Panc1 (cell line): ENCODE measurements around the gene ZC3H12D. TPM values are rescaled to one million over a fixed set of nuclear protein-coding genes. Genes with fewer than 3 reads are reported as not detected.

Experiments
- ATAC-seq: fragments of 200-7000 bp; cut with Tn5 transposase; 2 replicates; pipeline ENCODE4 v1.9.1; 2020; ENCODE audit warnings: mild to moderate bottlenecking, moderate library complexity
- BruUV-seq: library from RNA; stranded (reverse); fragments of 400-500 nt; replicated peaks from 2 replicates; lab custom pipeline; 2021; lab: Mats Ljungman, UMichigan
- CTCF ChIA-PET: fragments of 300-600 bp; sonication (Branson Sonifier 250); formaldehyde crosslinking; loops from one replicate; lab custom pipeline; 2022; ENCODE audit warnings: antibody characterized with exemption; lab: Charles Lee
- POLR2A ChIA-PET: fragments of 300-600 bp; sonication (Branson Sonifier 250); formaldehyde crosslinking; loops from one replicate; lab custom pipeline; 2022; ENCODE audit warnings: antibody characterized with exemption; lab: Charles Lee
- DNase-seq: peaks from one replicate; pipeline ENCODE4 v3.0.0-alpha.2; 2010; ENCODE audit warnings: low read depth, low spot score
- H3K27ac ChIP-seq: 2 replicates; pipeline ENCODE4 v1.5.1; 2011; ENCODE audit warnings: mild to moderate bottlenecking, low read length, inconsistent platforms
- H3K27me3 ChIP-seq: fragments of 200-500 bp; sonication (Bioruptor generic); 2 replicates; pipeline ENCODE4 v1.6.0; 2014; ENCODE audit warnings: low read length, inconsistent platforms; ENCODE audit not compliant: control insufficient read depth, insufficient read depth
- H3K36me3 ChIP-seq: fragments of 200-500 bp; sonication (Bioruptor generic); 2 replicates; pipeline ENCODE4 v1.5.1; 2014; ENCODE audit warnings: inconsistent platforms, mild to moderate bottlenecking, low read length, moderate library complexity; ENCODE audit not compliant: control insufficient read depth, insufficient read depth
- H3K4me1 ChIP-seq: 2 replicates; pipeline ENCODE4 v1.5.1; 2011; ENCODE audit warnings: inconsistent platforms, mild to moderate bottlenecking, low read length, moderate library complexity; ENCODE audit not compliant: control insufficient read depth, insufficient read depth
- H3K4me3 ChIP-seq, 2 experiments: 2 replicates each; pipeline ENCODE4 v1.5.1; 2011 to 2012; ENCODE audit warnings: low read depth in 2 of 2, low read length in 2 of 2, mild to moderate bottlenecking in 2 of 2, inconsistent platforms in 1 of 2, moderate library complexity in 1 of 2
- H3K9me3 ChIP-seq: fragments of 200-500 bp; sonication (Bioruptor generic); 2 replicates; pipeline ENCODE4 v1.5.1; 2014; ENCODE audit warnings: low read depth, mild to moderate bottlenecking, inconsistent platforms, low read length, moderate library complexity; ENCODE audit not compliant: control insufficient read depth, insufficient read depth
- CTCF ChIP-seq: fragments of 450-650 bp; IDR thresholded peaks from 2 replicates; pipeline ENCODE4 v1.5.1; 2017; ENCODE audit warnings: mild to moderate bottlenecking
- POLR2AphosphoS5 ChIP-seq: IDR thresholded peaks from 2 replicates; pipeline ENCODE4 v1.6.1; 2012; ENCODE audit warnings: mild to moderate bottlenecking, low read depth, low read length, moderate library complexity
- REST ChIP-seq, 2 experiments: IDR thresholded peaks; 2 replicates each; pipeline ENCODE4 v1.6.1; 2011 to 2012; ENCODE audit warnings: low read depth in 2 of 2, control low read depth in 1 of 2, low read length in 1 of 2, mild to moderate bottlenecking in 1 of 2, moderate library complexity in 1 of 2; ENCODE audit not compliant: insufficient read depth in 1 of 2
- SIN3A ChIP-seq: IDR thresholded peaks from 2 replicates; pipeline ENCODE4 v1.6.1; 2012; ENCODE audit warnings: low read depth, mild to moderate bottlenecking, low read length, moderate library complexity, borderline replicate concordance; ENCODE audit not compliant: insufficient read depth
- TCF7L2 ChIP-seq: IDR thresholded peaks from 2 replicates; pipeline ENCODE4 v1.6.1; 2011; ENCODE audit warnings: mild to moderate bottlenecking, low read depth, low read length, inconsistent platforms
- in situ Hi-C: cut with HindIII; loops from 2 replicates; pipeline ENCODE4 v1.10.0; 2016; ENCODE audit warnings: low sequenced_read_pairs, low pct_unique_long_range_greater_than_20kb
- intact Hi-C: fragments of 100-400 bp; cut with micrococcal nuclease; formaldehyde crosslinking; loops from one replicate; pipeline ENCODE4 v1.10.0; 2022; ENCODE audit not compliant: unreplicated experiment
- total RNA-seq: library from RNA; stranded (reverse); gene quantifications from one replicate; pipeline ENCODE4 v1.2.1, GENCODE V29; 2021; ENCODE audit not compliant: unreplicated experiment

ZC3H12D gene
- total RNA-seq, 1 experiment from 2014 or later, result 0.26 TPM

- CTCF ChIA-PET, result interaction anchor here (1.0 kb wide), 1 partner anchor 392 kb away, joined by 3 read pairs; no protein-coding TSS in a partner anchor
- H3K4me1 ChIP-seq, result no peaks in the 10 kb centered on the region
- no TSS peak for BruUV-seq
- no peaks in the 10 kb centered on the region for H3K9me3 ChIP-seq
- in situ Hi-C loops (no loop called here), intact Hi-C loops (no loop called here)
- no peak for DNase-seq
- H3K4me3 ChIP-seq, result no peak overlapping the region
- no peak overlapping the region for H3K27ac ChIP-seq
- no peak for ATAC-seq
- POLR2A ChIA-PET, result no interaction called here
- H3K27me3 ChIP-seq, result no peaks in the 10 kb centered on the region
- no peaks in the 10 kb centered on the region for H3K36me3 ChIP-seq
- TF ChIP-seq REST (IDR thresholded peaks at IDR 0.05; ENCODE audit: insufficient read depth in 1 of 2, low read depth in 2 of 2, low read length in 1 of 2) (no peak), SIN3A (no peak), POLR2AphosphoS5 (no peak), TCF7L2 (no peak), CTCF (no peak)
Observed at GRCh38 chr6:149421132-149421531, 63.7 kb downstream of the ZC3H12D start.

GRCh38 chr6:149419696-149420404 is 65.0 kb downstream of the ZC3H12D start:
- BruUV-seq, result no TSS peak
- H3K27me3 ChIP-seq, result no peaks in the 10 kb centered on the region
- in situ Hi-C loops (no loop called here), intact Hi-C loops (no loop called here)
- no peaks in the 10 kb centered on the region for H3K9me3 ChIP-seq
- ATAC-seq (no peak), DNase-seq (no peak)
- H3K27ac ChIP-seq, result no peak overlapping the region
- H3K36me3 ChIP-seq, result no peaks in the 10 kb centered on the region
- no peak overlapping the region for H3K4me3 ChIP-seq
- H3K4me1 ChIP-seq, result no peaks in the 10 kb centered on the region
- TF ChIP-seq POLR2AphosphoS5 (no peak), TCF7L2 (no peak), REST (IDR thresholded peaks at IDR 0.05; ENCODE audit: insufficient read depth in 1 of 2, low read depth in 2 of 2, low read length in 1 of 2) (no peak), CTCF (no peak), SIN3A (no peak)
- ChIA-PET POLR2A (interaction anchor here (0.7 kb wide), 1 partner anchor 258 kb away, joined by 3 read pairs; no protein-coding TSS in a partner anchor), CTCF (interaction anchor here (1.0 kb wide), 1 partner anchor 391 kb away, joined by 3 read pairs; no protein-coding TSS in a partner anchor)
